HG03378 (cell line): ENCODE data around the gene FBXO46.
A peak's percentile ranks its signal among the peaks of the same experiment; 100 is the strongest.

Experiments used
- ATAC-seq: cut with Tn5 transposase; IDR thresholded peaks from one replicate; pipeline ENCODE4 v1.9.1; 2021; ENCODE audit warnings: mild to moderate bottlenecking, moderate library complexity; ENCODE audit not compliant: unreplicated experiment

Gene FBXO46, protein sequence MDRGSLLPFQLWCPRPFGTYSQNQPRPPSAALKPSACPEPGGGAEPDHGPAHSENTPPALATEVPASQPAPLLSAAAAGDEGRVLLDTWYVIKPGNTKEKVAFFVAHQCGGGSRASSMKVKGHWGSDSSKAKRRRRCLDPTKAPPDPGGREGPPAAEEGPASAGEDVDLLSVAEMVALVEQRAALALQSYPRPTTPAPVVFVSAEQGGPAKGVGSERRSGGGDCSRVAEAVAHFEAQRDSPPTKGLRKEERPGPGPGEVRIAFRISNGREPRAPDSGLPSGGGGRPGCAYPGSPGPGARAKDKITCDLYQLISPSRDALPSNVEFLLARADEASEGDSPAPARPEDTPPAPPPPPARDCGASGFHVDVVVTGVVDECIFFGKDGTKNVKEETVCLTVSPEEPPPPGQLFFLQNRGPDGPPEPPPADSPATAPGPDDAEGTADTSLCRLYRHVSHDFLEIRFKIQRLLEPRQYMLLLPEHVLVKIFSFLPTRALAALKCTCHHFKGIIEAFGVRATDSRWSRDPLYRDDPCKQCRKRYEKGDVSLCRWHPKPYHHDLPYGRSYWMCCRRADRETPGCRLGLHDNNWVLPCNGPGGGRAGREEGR

DNA sequence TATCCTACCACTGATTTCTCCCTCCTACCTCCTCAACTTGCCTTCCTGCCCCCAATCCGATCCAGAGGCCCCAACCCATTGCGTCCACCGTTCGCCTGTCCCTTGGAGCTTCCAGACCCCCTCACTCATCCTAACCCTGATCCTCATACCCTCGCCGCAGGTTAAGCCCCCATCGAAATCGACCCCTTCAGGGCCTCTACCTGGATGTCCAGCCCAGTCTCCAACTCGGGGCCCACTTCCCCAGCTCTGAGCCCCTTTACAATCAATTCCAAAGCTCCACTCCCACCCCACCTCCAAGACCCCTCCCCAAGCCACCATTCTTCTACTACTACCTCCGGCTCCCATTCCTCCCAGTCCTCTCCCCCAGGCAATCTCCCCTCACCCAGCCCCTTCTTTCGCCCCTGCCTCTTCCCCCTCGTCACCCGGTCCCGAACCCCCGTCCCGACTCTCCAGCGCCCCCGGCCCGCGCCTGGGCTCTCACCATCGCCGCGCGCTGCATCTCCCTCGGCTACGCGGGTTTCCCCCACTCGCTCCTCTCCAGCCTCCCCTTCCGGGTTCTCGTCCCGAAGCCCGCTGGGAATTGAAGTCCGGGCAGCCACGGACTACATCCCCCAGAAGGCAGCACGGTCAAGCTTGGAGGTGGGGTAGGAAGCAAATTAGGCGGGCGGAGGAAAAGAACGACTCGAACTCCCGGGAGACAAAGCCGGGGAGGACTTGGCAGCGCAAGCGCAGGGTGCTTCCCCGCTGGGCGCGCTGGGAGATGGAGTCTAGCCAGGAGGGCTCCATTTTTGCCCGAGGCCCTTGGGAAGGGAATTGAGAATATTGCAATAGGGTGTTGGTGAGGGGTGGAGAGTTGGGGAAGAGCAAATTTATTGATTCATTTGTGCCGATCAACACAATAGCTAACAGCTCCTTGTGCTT is at the start of gene FBXO46:
FBXO46 (minus strand) TSS at position 529 of the 921 bp plus-strand sequence. CDS start 17,401 bp downstream, outside the sequence.
- ATAC-seq, result peak; percentile 81

DNA sequence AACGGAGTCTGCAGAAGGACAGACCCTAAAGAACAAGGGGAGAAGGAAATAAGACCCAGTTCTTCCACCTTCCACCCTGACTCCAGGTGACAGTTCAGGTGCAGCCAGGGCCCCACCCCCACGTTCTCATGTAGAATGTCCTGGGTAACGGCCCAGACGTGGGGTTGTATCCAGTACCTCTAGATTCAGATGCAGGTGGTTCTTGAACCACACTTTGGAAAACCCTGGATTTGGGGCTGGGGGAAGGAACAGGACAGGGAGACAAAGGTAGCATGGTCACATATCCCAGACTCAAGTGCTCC is 49.4 kb upstream of the FBXO46 start:
- no peak for ATAC-seq

DNA sequence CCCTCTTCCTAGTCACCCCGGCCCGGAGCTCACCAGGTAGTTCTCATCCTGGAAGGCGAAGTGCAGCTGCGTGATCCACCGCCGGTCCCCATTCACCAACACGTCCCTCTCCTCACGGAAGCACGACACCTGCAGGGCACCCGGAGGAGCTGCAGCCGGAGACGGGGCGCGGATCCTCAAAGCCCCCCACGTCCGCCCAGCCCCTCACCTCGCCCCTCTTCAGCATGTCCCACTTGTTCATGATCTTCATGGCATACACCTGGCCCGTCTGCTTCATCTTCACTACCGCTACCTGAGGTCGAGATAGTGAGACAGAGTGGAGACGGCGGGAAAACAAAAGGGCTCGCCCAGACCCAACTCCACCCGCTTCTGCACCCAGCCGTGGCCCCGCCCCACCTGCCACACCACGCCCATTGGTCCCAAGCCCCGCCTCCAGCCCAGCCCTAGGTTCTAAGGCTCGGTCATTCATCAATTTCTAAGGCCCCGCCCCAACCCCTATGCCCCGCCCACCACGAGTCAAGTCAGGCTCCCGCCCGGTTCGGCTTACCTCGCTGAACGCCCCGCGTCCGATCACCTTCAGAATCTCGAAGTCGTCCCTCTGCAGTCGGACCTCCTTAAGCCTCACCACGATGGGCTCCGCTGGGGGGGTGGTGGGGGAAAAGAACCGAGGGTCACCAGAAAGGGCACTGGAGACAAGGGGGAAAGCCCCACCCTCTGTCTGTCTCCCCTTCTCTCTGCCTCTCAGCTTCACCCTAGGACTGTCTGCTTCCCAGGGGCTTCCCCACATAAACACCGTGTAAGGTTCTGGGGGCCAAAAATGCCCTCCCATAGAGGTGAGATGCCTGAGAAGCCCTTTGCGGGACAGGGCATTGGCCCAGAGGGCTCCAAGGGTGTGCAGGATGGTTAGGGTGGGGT is 48.8 kb upstream of the FBXO46 start:
- no peak for ATAC-seq

DNA sequence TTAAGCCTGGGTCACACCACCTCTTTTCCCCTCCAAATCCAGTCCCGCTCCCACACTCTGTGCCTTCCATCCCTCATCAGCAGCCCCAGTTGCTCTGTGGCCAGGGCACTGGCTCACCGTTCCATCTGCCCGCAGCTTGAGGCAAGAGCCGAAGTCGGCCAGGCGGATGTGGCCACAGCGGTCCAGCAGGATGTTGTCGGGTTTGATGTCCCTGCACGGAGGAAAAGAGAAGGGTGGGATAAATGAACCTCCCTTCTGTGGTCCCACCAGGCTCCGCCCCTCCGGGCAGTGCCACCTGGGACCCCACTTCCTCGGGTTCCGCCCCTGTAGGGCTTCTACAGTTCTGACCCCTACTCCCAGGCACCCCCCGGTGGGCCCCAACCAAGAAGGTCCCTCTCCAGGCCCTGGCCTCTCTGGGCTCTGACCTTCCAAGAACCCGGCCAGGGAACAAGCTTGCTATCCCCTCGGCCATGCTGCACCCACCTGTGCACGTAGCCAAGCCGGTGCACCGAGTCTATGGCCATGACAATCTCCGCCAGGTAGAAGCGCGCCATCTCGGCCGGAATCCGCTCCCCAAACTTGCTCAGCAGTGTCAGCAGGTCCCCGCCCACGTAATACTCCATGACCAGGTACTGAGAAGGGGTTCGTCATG is 47.4 kb upstream of the FBXO46 start:
- no peak for ATAC-seq

DNA sequence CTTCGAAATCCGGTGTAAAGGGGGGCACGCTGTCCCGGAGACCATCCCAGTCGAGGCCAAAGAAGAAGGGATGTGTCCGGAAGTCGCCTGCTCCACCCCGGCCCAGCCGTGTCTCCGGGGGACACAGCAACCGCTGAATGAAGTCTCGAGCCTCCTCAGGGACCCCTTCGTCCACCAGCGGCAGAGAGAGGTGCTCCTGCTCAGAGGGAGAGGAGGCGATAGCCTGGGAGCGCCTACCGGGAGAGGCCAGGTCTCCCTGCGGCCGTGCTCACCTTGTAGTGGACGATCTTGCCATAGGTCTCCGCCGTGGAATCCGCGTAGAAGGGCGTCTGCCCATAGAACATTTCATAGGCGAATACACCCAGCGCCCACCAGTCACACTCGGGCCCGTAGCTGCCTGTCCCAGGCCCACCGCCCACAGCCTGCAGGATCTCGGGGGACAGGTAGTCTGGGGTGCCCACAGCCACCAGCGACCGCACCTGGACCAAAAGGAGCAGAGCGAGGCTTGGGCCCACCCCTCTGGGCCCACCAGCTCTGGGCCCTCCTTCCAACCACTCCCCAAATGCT is 46.8 kb upstream of the FBXO46 start:
- no peak for ATAC-seq

DNA sequence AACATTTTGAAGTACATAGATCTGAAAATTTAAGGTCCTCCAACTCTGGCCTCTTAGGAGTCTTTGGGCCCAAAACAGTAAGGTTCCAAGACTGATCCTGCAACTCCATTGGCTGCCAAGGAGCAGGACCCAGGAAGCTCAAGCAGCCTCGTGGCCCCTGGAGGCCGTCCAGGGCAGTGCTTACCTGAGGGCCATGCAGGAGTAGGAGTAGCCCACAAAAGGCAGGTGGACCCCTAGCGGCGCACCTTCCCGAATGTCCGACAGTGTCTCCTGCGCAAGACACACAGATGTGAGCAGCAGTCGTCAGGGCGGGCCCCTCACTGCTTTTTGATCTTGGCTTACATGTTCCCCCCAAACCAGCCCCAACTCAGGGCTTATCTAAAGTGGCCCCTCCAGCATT is 44.1 kb upstream of the FBXO46 start:
- no peak for ATAC-seq

DNA sequence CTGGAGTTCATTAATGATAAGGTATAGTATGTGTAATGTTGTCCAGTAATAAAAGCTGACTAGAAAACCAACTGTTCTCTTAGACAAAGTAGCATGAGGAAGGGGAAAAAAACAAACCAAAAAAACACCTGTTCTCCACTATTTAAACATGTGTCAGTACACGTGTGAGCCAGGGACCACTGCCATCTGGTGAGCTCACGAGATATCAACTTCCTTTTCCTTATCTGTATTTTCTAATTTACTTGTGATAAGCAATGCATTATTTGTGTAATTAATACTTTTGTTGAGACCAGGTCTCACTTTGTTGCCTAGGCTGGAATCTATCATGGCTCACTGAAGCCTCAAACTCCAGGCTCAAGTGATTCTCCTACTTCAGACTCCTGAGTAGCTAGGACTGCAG is 42.7 kb upstream of the FBXO46 start:
- no peak for ATAC-seq

DNA sequence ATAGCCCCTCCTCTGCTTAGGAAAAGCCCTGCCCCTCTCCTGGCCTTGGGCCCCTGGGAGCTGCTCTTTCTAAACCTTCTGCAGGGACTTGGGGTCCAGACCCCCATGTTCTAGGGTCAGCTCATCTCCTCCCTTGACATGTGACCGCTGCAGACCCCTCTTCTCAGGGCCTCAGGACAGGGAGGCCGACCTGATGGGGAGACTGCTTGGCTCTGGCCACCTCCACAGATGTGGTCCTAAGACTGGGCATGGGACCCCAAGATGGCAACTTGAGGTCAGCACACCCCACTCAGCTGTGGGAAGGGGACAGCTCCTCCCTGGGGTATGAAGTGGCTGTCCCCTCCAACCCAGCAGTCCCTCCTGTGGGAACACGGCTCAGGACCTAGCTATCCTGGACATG is 42.2 kb upstream of the FBXO46 start:
- ATAC-seq, result no peak

DNA sequence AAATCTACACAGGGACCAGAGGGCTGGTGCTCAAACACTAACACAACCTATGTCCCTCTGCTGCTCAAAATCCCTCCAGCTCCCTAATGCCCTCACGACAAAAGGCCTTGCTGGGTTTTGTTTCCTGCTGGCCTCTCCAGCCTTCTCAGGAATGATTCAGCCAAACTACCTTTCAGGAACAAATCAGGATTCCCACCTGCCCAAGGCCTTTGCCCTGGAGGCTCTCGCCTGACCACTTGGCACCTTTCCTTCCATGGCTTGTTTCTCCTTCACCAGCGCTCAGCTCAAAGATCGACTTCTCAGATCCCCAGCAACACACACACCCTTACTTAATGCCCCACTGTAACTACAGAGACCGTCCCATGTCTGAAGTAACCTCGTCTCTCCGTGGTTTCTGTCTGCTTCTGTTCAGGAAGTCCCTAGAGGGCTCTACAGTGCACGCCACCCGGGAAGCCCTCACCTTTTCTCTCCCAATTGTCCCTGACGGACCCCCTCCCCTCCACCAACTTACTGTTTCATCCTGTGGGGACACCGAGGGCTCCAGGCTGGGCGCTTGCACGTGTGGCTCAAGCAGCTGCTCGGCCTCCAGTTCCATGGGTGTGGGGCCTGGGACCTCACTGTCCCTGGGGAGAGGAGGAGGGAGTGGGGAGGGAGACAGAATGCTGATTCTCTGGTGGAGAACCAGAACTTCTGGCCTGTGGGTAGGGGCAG is 41.6 kb upstream of the FBXO46 start:
- no peak for ATAC-seq

DNA sequence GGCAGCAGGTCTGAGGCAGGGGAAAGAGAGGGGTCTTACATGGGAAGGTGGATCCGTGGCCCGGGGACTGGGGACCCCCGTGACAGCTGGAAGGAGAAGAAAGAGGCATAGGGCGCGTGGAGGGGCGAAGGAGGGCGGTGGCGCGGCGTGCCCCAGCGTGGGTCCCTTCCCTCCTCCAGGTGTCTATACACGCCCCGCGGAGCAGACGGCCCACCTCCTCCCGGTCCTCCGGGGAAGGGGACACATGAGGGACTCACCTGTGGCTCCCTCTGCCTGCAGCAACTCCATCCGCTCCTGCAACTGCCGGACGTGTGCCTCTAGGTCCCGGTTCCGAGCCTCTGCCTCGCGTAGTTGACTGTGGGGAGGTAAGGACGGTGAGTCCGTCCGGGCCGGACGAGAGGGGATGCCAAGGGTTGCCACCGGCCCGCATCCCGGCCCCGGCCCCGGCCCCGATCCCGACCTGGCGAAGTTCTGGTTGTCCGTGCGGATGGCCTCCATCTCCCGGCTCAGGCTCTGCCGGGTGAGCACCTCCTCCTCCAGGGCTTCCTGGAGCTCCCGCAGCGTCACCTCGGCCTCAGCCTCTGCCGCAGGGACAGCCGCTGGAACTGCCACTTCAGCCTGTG is 40.7 kb upstream of the FBXO46 start:
- no peak for ATAC-seq

DNA sequence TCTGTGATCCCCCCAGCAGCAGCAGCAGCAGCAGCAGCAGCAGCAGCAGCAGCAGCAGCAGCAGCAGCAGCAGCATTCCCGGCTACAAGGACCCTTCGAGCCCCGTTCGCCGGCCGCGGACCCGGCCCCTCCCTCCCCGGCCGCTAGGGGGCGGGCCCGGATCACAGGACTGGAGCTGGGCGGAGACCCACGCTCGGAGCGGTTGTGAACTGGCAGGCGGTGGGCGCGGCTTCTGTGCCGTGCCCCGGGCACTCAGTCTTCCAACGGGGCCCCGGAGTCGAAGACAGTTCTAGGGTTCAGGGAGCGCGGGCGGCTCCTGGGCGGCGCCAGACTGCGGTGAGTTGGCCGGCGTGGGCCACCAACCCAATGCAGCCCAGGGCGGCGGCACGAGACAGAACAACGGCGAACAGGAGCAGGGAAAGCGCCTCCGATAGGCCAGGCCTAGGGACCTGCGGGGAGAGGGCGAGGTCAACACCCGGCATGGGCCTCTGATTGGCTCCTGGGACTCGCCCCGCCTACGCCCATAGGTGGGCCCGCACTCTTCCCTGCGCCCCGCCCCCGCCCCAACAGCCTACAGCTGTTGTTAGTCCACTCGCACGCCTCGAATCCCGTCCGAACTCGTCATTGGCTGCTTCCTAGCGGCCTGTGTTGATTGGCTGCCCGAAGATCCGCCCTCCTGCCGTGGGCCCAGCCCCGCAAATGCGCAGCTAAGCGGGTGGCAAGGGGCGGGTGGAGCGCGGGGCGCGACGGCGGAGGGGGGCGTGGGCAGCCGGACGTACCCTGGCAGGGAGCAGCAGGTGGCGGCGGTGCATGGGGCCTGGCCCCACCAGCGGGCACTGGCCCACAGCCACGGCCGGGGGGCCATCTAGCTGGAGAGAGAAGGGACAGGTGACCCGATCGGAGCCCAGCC is 39.8 kb upstream of the FBXO46 start:
- peak; percentile 52 for ATAC-seq

DNA sequence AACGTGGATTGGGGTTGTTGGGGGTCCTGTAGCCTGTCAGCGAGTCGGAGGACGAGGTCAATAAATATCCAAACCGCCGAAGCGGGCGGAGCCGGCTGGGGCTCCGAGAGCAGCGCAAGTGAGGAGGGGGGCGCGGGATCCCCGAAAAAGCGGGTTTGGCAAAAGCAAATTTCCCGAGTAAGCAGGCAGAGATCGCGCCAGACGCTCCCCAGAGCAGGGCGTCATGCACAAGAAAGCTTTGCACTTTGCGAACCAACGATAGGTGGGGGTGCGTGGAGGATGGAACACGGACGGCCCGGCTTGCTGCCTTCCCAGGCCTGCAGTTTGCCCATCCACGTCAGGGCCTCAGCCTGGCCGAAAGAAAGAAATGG is 39.1 kb upstream of the FBXO46 start:
- ATAC-seq, result peak; percentile 19

DNA sequence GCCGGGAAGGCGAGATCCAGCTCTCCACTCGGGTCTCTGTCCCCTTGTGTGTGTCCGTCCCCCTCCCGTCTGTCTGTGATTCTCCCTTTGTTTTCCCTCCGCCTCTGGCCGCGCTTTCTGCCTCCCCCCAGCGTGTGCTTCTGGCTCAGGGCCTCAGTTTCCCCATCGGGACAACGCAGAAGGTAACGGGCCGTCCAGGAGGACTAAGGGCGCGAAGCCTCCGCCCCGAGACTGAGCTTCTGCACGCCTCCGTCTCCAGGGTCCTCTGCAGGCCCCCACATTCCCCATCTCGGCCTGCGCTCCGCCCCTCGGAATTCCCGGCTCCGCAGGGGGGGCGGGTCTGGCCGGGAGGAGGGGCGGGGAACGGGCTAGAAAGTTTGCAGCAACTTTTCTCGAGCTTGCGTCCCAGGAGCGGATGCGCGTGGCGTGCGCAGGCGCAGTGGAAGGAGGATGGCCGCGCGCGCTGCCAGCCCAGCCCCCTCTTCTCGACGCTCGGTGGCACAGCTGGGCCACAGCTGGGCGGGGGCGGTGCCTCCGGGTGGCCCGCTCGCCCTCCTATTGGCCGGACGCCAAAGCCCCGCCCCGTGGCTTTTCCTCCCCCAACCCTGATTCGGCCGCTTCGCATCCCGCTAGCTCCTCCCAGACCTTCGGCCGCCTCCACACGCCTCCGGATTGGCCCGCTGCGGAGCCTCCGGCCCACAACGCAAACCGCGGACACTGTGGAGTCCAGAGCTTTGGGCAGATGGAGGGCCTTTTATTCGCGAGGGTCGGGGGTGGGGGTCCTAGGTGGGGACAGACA is 38.5 kb upstream of the FBXO46 start, which contains the start of gene SIX5:
SIX5 (minus strand) TSS at position 269 of the 799 bp plus-strand sequence. CDS start 408 bp downstream, outside the sequence.
- peak; percentile 44 for ATAC-seq

DNA sequence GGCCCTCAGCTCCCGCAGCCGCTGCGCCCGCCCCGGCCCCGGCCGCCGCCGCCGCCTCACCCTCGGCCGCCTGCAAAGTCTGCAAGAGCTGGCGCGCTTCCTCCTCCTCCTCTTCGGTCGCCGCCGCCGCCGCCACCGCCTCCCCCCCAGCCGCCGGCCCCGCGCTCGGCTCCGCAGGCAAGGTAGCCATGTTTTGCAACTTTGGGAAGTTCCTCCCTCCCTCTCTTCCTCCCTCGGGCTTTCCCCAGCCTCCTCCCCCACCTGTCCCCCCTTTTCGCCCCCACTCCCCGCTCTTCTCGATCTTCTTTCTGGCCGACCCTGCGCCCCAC is 37.9 kb upstream of the FBXO46 start:
- ATAC-seq, result no peak

DNA sequence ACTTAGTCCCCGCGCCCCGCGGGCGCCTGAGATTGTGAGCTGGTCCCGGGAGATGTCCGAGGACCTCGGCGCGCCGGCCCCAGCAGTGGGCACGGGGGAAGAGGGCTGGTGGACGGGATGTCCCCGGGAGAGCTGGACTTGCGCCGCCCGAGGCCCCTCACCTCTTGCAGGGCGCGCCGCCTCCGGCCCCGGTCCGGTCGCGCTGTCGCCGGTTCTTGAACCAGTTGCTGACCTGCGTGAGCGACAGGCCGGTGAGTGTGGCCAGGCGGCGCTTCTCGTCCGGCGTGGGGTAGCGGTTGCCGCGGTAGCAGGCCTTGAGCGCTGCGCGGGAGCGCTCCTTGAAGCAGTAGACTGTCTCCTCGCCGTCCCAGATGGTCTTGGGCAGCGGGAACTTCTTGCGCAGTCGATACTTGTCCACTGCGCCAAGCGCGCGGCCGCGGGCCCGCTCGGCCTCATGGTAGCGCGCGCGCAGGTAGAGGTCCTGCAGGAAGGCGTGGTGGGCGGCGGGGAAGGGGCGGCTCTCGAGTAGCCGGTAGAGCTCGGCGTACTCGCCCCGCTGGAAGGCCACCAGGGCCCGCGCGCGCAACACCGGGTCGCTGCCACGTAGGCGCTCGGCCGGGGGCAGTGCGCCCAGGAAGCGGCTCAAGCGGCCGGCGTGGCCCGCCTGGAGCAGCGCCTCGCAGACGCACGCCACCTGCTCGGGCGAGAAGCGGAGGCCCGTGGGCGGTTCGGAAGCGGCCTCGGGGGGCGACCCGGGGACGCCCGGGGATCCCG is 37.4 kb upstream of the FBXO46 start:
- ATAC-seq, result no peak

DNA sequence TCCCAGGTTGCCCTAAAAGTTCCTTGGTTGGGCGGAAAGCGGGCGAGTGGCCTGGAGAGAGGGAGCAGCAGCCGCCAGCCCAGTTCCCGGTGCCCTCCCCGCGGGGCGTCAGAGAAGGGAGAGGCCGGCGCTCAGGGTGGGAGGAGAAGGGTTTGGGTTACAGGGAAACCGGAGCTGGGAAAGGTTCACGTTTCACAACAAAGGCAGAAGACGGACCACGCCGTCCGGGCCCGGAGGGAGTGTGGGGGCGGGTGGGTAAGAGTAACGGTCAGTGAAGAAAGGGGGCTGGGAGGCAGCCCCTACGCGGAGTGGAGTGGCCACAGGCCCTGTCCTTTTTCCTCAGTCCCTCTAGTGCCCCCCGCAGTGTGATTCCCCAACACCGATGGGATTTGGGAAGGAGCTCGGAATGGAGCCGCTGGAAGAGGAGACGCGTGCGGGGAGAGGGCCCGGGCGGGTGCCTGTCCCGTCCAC is 36.7 kb upstream of the FBXO46 start:
- ATAC-seq, result no peak
